Retinal pigment epithelial cell (primary cell): ENCODE measurements around the gene FBXO30.
A peak's percentile ranks its signal among the peaks of the same experiment; 100 is the strongest.

ENCODE experiments used
- DNase-seq: peaks from one replicate; pipeline ENCODE4 v3.0.0-alpha.2; 2010; ENCODE audit warnings: low read depth
- H3K4me3 ChIP-seq: 2 replicates; pipeline ENCODE4 v1.5.1; 2011; ENCODE audit warnings: mild to moderate bottlenecking, low read length, control low read depth, moderate library complexity
- CTCF ChIP-seq: conservative IDR thresholded peaks from 2 replicates; pipeline ENCODE4 v1.5.1; 2011; ENCODE audit warnings: low read depth, low read length, control low read depth, inconsistent platforms

The FBXO30 gene

GRCh38 chr6:145787688-145788087 is 26.9 kb downstream of the FBXO30 start:
- no peak overlapping the region for H3K4me3 ChIP-seq
- TF ChIP-seq CTCF: no peak
- no peak for DNase-seq

DNA sequence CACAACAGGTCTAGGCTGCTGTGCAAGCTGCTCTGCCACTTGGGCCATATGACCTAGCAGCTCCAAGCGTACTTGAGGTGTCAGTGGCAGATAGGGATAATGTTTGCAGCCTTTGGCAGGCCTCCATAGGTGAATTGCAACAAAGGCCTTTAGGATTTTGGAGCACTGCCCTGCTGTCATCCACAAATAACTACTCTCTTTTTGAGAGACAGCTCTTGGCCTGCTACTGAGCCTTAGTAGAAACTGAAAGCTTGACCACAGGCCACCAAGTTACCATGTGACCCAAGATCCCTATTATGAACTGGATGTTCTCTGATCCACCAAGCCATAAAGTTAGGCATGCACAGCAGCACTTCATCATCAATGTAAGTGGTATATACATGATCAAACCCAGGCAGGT is 29.9 kb downstream of the FBXO30 start:
- DNase-seq: no peak
- TF ChIP-seq CTCF: no peak
- no peak overlapping the region for H3K4me3 ChIP-seq

DNA sequence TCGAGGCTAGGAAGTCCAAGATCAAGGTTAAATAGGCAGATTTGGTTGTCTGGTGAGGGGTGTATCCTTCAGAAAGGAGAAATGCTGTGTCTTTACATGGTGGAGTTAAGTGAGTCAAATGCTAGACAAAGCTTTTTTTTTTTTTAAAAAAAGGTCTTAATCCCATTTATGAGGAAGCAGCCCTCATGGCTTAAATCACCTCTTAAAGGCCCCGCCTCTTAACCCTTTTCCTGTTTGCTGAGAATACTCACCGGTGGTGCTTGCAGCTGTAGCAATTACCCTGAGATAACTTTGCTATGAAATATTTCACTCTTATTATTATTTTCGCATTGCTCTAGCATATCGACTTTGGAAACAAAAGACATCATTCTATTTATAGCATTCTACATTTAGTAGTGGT is 30.8 kb downstream of the FBXO30 start:
- peak; percentile 2 for DNase-seq

GRCh38 chr6:145772846-145773245 is 41.7 kb downstream of the FBXO30 start:
- DNase-seq: no peak
- no peak for TF ChIP-seq CTCF
- H3K4me3 ChIP-seq: no peak overlapping the region

More for the DNA sequence above, 30.8 kb downstream of the FBXO30 start:
- no peak for TF ChIP-seq CTCF
- no peak overlapping the region for H3K4me3 ChIP-seq

- no peak for TF ChIP-seq CTCF
- no peak overlapping the region for H3K4me3 ChIP-seq
- DNase-seq: no peak
These were observed 49.1 kb downstream of the FBXO30 start for GRCh38 chr6:145765449-145765848.

DNA sequence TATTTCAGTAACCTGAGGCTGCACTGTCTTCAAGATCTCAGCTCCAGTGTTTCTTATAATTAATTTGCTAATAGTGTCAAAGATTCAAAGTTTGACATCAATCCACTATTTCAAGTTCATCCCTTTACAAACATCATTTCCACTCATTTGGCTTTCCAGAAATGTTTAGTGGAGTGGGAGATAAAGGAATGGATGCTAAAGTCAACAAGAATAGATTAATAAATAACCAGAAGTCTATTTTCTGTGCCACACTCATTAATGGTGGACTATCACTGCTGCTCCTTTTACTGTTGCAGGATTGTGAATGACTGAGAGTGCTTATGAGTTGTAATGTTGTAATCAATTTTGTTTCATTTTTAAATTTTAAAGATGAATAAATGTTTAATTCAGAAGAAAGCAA is 50.9 kb downstream of the FBXO30 start:
- no peak overlapping the region for H3K4me3 ChIP-seq
- no peak for TF ChIP-seq CTCF
- DNase-seq: no peak

DNA sequence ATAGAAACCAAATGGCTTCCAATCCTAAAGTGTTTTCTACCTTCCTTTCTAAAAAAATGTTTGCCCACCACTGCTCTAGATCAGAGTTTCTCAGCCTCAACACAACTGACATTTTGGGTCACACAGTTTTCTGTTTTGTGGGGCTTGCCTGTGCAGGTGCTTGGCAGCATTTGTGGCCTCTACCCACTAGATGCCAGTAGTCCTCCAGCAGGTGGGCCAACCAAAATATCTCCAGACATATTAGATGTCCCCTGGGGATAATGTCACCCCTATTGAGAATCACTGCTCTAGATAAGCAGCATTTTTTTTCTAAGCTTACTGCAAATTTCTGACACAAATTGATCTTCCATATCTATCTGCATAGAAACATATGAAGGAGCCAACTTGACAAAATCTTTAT is 53.0 kb downstream of the FBXO30 start:
- no peak for TF ChIP-seq CTCF
- no peak overlapping the region for H3K4me3 ChIP-seq
- no peak for DNase-seq
